Measurements from ENCODE around the gene CAPN2.

Gene CAPN2

GRCh38 chr1:223712194-223712849 lies at the start of gene CAPN2:
CAPN2 (plus strand) TSS chr1:223712539; CDS start chr1:223712641, 102 bp downstream.
- peak; percentile 67 for DNase-seq

- no peak for DNase-seq
Observed at GRCh38 chr1:223662943-223663342, 49.4 kb upstream of the CAPN2 start.

GRCh38 chr1:223664106-223664505 lies 48.2 kb upstream of the CAPN2 start:
- no peak for DNase-seq

GRCh38 chr1:223665592-223666312 lies 46.6 kb upstream of the CAPN2 start, which contains the start of gene CAPN8:
CAPN8 (minus strand) TSS chr1:223665701; CDS start chr1:223665646, 55 bp downstream.
- DNase-seq = no peak

- peak; percentile 31 for DNase-seq
Observed at GRCh38 chr1:223667484-223668182, 44.7 kb upstream of the CAPN2 start.

GRCh38 chr1:223669003-223669795 lies 43.1 kb upstream of the CAPN2 start:
- no peak for DNase-seq

- DNase-seq = no peak
Observed at GRCh38 chr1:223670458-223671159, 41.7 kb upstream of the CAPN2 start.

GRCh38 chr1:223674119-223674890 lies 38.0 kb upstream of the CAPN2 start:
- DNase-seq = peak; percentile 82

GRCh38 chr1:223678841-223679240 lies 33.5 kb upstream of the CAPN2 start:
- DNase-seq = peak; percentile 87

GRCh38 chr1:223680188-223680587 lies 32.2 kb upstream of the CAPN2 start:
- no peak for DNase-seq

- no peak for DNase-seq
Observed at GRCh38 chr1:223682502-223682901, 29.8 kb upstream of the CAPN2 start.

- peak; percentile 34 for DNase-seq
Observed at GRCh38 chr1:223683586-223684487, 28.5 kb upstream of the CAPN2 start.

GRCh38 chr1:223684488-223684792 lies 27.9 kb upstream of the CAPN2 start:
- no peak for DNase-seq

GRCh38 chr1:223691121-223691520 lies 21.2 kb upstream of the CAPN2 start:
- no peak for DNase-seq

- no peak for DNase-seq
Observed at GRCh38 chr1:223695014-223695548, 17.3 kb upstream of the CAPN2 start.

- DNase-seq = no peak
Observed at GRCh38 chr1:223695941-223696340, 16.4 kb upstream of the CAPN2 start.

GRCh38 chr1:223700388-223700918 lies 11.9 kb upstream of the CAPN2 start:
- DNase-seq = no peak

- DNase-seq = peak; percentile 53
Observed at GRCh38 chr1:223700942-223701637, 11.2 kb upstream of the CAPN2 start.

All from MV-4-11 (cell line).